Neural cell (in vitro differentiated cells): ENCODE data around the gene CHST11. TPM values are rescaled to one million over a fixed set of nuclear protein-coding genes. Genes with fewer than 3 reads are reported as not detected.

Experiments
- H2AFZ ChIP-seq: fragments of 200-600, 300-800 bp; sonication (generic), shearing (Covaris generic); 2 replicates; pipeline ENCODE4 v1.6.0; 2014; ENCODE audit warnings: low read depth, mild to moderate bottlenecking, antibody characterized with exemption, low read length, moderate library complexity
- H3F3A ChIP-seq: fragments of 200-600 bp; shearing (Covaris generic); 2 replicates; pipeline ENCODE4 v1.6.1; 2016; ENCODE audit warnings: mild to moderate bottlenecking, moderate library complexity, mixed read lengths, antibody characterized with exemption, low read length; ENCODE audit not compliant: insufficient read depth, poor library complexity, severe bottlenecking
- H3K27ac ChIP-seq: fragments of 200-600, 300-800 bp; sonication (generic), shearing (Covaris generic); 2 replicates; pipeline ENCODE4 v1.5.1; 2014; ENCODE audit warnings: mild to moderate bottlenecking, low read length, moderate library complexity
- H3K27me3 ChIP-seq: fragments of 300-800, 200-600 bp; sonication (generic), shearing (Covaris generic); 2 replicates; pipeline ENCODE4 v1.6.0; 2014; ENCODE audit warnings: mild to moderate bottlenecking, low read depth, low read length, moderate library complexity; ENCODE audit not compliant: insufficient read depth
- H3K36me3 ChIP-seq: fragments of 300-800, 200-600 bp; sonication (generic), shearing (Covaris generic); 2 replicates; pipeline ENCODE4 v1.5.1; 2014; ENCODE audit warnings: mild to moderate bottlenecking, antibody characterized with exemption, low read length, moderate library complexity; ENCODE audit not compliant: insufficient read depth
- H3K4me2 ChIP-seq: fragments of 300-800, 200-600 bp; sonication (generic), shearing (Covaris generic); 2 replicates; pipeline ENCODE4 v1.6.0; 2014; ENCODE audit warnings: mild to moderate bottlenecking, low read length
- H3K4me3 ChIP-seq: fragments of 300-800, 200-600 bp; sonication (generic), shearing (Covaris generic); 2 replicates; pipeline ENCODE4 v1.5.1; 2014; ENCODE audit warnings: mild to moderate bottlenecking, low read length, moderate library complexity
- H3K79me2 ChIP-seq: fragments of 200-600 bp; shearing (Covaris generic); replicated peaks from 2 replicates; pipeline ENCODE4 v1.6.0; 2014; ENCODE audit warnings: mild to moderate bottlenecking, low read length, moderate library complexity; ENCODE audit not compliant: insufficient read depth
- H3K9ac ChIP-seq: fragments of 300-800, 200-600 bp; sonication (generic), shearing (Covaris generic); 2 replicates; pipeline ENCODE4 v1.6.1; 2016; ENCODE audit warnings: mild to moderate bottlenecking, low read length, mixed read lengths
- H3K9me2 ChIP-seq: fragments of 200-600 bp; shearing (Covaris generic); 2 replicates; pipeline ENCODE4 v1.6.1; 2016; ENCODE audit warnings: mild to moderate bottlenecking, low read length, mixed read lengths; ENCODE audit not compliant: insufficient read depth
- H3K9me3 ChIP-seq: fragments of 200-600, 300-800 bp; sonication (generic), shearing (Covaris generic); 2 replicates; pipeline ENCODE4 v1.6.1; 2016; ENCODE audit warnings: mild to moderate bottlenecking, mixed run types, low read length, moderate library complexity, mixed read lengths
- H4K20me1 ChIP-seq: fragments of 200-600 bp; shearing (Covaris generic); 2 replicates; pipeline ENCODE4 v1.6.1; 2016; ENCODE audit warnings: mild to moderate bottlenecking, mixed run types; ENCODE audit not compliant: insufficient read depth
- CTCF ChIP-seq: fragments of 450-650 bp; IDR thresholded peaks from 2 replicates; pipeline ENCODE4 v1.5.1; 2014; ENCODE audit warnings: antibody characterized with exemption, mild to moderate bottlenecking, moderate library complexity; ENCODE audit not compliant: poor library complexity, severe bottlenecking
- EP300 ChIP-seq: fragments of 450-650 bp; conservative IDR thresholded peaks from 2 replicates; pipeline ENCODE4 v1.6.1; 2014; ENCODE audit warnings: antibody characterized with exemption, mild to moderate bottlenecking, moderate library complexity; ENCODE audit not compliant: poor library complexity, severe bottlenecking
- EZH2 ChIP-seq: fragments of 200-600, 300-800 bp; shearing (Covaris generic), sonication (generic); IDR thresholded peaks from 2 replicates; pipeline ENCODE4 v1.6.1; 2014; ENCODE audit warnings: antibody characterized with exemption, low read length, borderline replicate concordance, mild to moderate bottlenecking; ENCODE audit not compliant: insufficient read depth, poor library complexity, severe bottlenecking
- MXI1 ChIP-seq: fragments of 450-650 bp; conservative IDR thresholded peaks from 2 replicates; pipeline ENCODE4 v1.6.1; 2014; ENCODE audit warnings: antibody characterized with exemption, mild to moderate bottlenecking; ENCODE audit not compliant: poor library complexity, severe bottlenecking
- POLR2AphosphoS5 ChIP-seq: IDR thresholded peaks from 2 replicates; pipeline ENCODE4 v1.6.1; 2012
- RAD21 ChIP-seq: fragments of 450-650 bp; conservative IDR thresholded peaks from 2 replicates; pipeline ENCODE4 v1.6.1; 2014; ENCODE audit warnings: antibody characterized with exemption, mild to moderate bottlenecking, moderate library complexity
- REST ChIP-seq: IDR thresholded peaks from 2 replicates; pipeline ENCODE4 v1.6.1; 2012; ENCODE audit warnings: borderline replicate concordance
- SMC3 ChIP-seq: fragments of 450-650 bp; conservative IDR thresholded peaks from 2 replicates; pipeline ENCODE4 v1.6.1; 2014; ENCODE audit warnings: antibody characterized with exemption, mild to moderate bottlenecking, moderate library complexity; ENCODE audit not compliant: poor library complexity
- TAF1 ChIP-seq: IDR thresholded peaks from 2 replicates; pipeline ENCODE4 v1.6.1; 2012; ENCODE audit warnings: low read depth
- polyA plus RNA-seq: library from polyadenylated mRNA; depleted of rRNA; stranded (reverse); fragments of >200 nt; gene quantifications from 2 replicates; pipeline ENCODE4 v1.2.3, GENCODE V29; 2014

The CHST11 gene
- polyA plus RNA-seq, 1 donor from 2014 or later, result 15.0 TPM

DNA sequence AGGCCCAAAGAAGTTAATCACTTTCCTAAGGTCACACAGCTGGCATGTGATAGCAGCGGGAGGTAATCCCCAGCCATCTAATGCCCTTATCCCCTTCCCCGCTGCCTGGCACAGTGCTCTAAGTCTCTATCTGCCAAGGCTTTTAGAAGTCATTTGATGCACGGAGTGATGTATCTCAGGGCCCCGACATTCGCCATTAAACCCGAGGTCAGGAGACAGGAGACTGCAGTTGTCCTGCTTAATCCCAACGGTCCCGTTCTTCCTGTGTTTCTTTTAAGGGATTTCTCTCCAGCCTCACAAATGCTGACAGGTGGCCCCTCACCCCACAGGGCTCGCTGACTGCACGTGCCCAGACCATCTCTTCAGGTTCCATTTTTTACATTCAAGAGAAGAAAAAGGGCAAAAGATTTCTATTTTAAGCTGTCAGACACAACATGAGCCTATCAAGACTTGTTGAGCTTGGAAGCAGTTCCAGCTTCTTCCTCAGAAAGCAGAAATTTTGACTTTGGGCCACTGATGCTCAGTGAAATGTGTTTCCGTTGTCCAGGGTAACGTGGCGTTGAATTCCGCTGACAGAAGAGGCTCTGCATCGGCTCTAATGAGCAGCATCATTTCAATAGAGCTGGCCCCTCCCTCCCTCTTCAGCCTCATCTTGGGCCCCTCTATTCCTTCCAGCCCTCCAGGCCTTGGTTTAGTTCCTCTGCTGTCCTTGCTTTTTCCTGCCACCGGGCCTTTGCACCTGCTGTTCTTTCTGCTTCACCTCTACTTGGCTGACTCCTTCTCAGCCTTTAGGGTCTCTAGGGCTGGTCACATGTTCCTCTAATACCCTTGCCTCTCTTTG lies 171.5 kb downstream of the CHST11 start:
- no peaks in the 10 kb centered on the region for H3K27me3 ChIP-seq
- H3K9ac ChIP-seq, result no peak overlapping the region

GRCh38 chr12:104628831-104629135 lies 172.0 kb downstream of the CHST11 start:
- no peaks in the 10 kb centered on the region for H3K27me3 ChIP-seq
- H4K20me1 ChIP-seq, result no peaks in the 10 kb centered on the region
- H3F3A ChIP-seq, result no peaks in the 10 kb centered on the region
- no peak overlapping the region for H3K9ac ChIP-seq
- H2AFZ ChIP-seq, result no peak overlapping the region
- no peak overlapping the region for H3K4me2 ChIP-seq
- TF ChIP-seq SMC3, result no peak
- TF ChIP-seq POLR2AphosphoS5, result no peak
- no peak for TF ChIP-seq RAD21
- no peaks in the 10 kb centered on the region for H3K79me2 ChIP-seq
- H3K4me3 ChIP-seq, result no peak overlapping the region
- H3K27ac ChIP-seq, result no peak overlapping the region
- no peaks in the 10 kb centered on the region for H3K9me2 ChIP-seq
- H3K9me3 ChIP-seq, result no peaks in the 10 kb centered on the region
- H3K36me3 ChIP-seq, result no peaks in the 10 kb centered on the region

More for the DNA sequence above, 171.5 kb downstream of the CHST11 start:
- Histone ChIP-seq H3K36me3 (no peaks in the 10 kb centered on the region), H3K4me2 (no peak overlapping the region), H3K9me2 (no peaks in the 10 kb centered on the region), H3K79me2 (no peaks in the 10 kb centered on the region), H3K9me3 (no peaks in the 10 kb centered on the region), H3F3A (no peaks in the 10 kb centered on the region), H3K4me3 (no peak overlapping the region), H2AFZ (no peak overlapping the region), H3K27ac (no peak overlapping the region), H4K20me1 (no peaks in the 10 kb centered on the region)
- TF ChIP-seq POLR2AphosphoS5, result no peak
- no peak for TF ChIP-seq TAF1
- TF ChIP-seq EP300, result no peak
- no peak for TF ChIP-seq CTCF
- TF ChIP-seq MXI1, result no peak
- TF ChIP-seq EZH2, result no peak
- TF ChIP-seq REST, result no peak
- TF ChIP-seq SMC3, result no peak
- no peak for TF ChIP-seq RAD21
